ENCODE measurements around the gene SPOCK3.

Gene SPOCK3

DNA sequence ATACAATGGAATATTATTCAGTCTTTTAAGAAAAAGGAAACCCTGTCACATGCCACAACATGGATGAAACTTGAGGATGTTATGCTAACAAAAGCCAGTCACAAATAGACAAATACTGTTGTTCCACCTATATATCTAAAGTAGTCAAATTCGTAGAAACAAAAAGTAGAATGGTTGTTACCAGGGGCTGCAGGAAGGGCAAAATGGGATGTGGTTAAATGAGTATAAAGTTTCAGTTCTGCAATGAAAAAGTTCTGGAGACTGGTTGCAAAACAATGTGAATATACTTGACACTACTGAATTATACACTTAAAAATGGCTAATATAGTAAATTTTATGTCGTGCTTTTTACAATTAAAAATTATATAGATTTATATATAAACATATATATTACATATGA, 12.2 kb downstream of the SPOCK3 start:
- DNase-seq = no peak
- no peak for ATAC-seq (ENCODE audit: insufficient read depth, low read depth)
- Histone ChIP-seq H2AFZ (ENCODE audit: low read depth, low read length) (no peak overlapping the region), H3K4me2 (ENCODE audit: insufficient read depth, low read length) (no peak overlapping the region), H3K9ac (ENCODE audit: low read depth, low read length) (no peak overlapping the region), H3K36me3 (ENCODE audit: insufficient read depth, low read length) (no peaks in the 10 kb centered on the region), H3K27ac (ENCODE audit: low read length) (no peak overlapping the region), H4K20me1 (ENCODE audit: insufficient read depth, low read length) (no peaks in the 10 kb centered on the region), H3K4me1 (ENCODE audit: insufficient read depth, low read length) (no peaks in the 10 kb centered on the region), H3K79me2 (ENCODE audit: insufficient read depth, low read length) (no peaks in the 10 kb centered on the region), H3K4me3 (ENCODE audit: low read depth in 1 of 2, low read length in 2 of 2) (no peak overlapping the region), H3K27me3 (ENCODE audit: insufficient read depth, low read length, poor library complexity) (no peaks in the 10 kb centered on the region), H3K9me3 (ENCODE audit: insufficient read depth, low read length, severe bottlenecking) (no peaks in the 10 kb centered on the region)
- TF ChIP-seq EZH2 (IDR thresholded peaks at IDR 0.05; ENCODE audit: borderline replicate concordance, low read depth, low read length, severe bottlenecking) = no peak
- TF ChIP-seq, protein P1, sequence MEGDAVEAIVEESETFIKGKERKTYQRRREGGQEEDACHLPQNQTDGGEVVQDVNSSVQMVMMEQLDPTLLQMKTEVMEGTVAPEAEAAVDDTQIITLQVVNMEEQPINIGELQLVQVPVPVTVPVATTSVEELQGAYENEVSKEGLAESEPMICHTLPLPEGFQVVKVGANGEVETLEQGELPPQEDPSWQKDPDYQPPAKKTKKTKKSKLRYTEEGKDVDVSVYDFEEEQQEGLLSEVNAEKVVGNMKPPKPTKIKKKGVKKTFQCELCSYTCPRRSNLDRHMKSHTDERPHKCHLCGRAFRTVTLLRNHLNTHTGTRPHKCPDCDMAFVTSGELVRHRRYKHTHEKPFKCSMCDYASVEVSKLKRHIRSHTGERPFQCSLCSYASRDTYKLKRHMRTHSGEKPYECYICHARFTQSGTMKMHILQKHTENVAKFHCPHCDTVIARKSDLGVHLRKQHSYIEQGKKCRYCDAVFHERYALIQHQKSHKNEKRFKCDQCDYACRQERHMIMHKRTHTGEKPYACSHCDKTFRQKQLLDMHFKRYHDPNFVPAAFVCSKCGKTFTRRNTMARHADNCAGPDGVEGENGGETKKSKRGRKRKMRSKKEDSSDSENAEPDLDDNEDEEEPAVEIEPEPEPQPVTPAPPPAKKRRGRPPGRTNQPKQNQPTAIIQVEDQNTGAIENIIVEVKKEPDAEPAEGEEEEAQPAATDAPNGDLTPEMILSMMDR (IDR thresholded peaks at IDR 0.05; ENCODE audit: borderline replicate concordance, extremely low read depth, low read length, poor library complexity, severe bottlenecking) = no peak

DNA sequence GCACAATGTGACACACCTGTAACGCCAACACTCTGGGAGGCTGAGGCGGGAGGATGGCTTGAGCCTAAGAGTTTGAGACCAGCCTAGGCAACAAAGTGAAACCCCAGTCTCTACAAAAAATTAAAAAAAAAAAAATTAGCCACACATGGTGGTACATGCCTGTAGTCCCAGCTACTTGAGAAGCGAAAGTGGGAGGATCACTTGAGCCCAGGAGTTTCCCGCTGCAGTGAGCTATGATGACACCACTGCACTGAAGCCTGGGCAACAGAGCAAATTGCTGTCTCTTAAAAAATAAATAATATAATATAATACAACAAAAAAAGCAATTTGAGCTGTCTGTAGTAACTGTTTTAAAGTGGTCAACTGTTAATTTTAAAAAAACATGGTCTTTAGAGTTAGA, 13.2 kb downstream of the SPOCK3 start:
- ATAC-seq (ENCODE audit: insufficient read depth, low read depth) = no peak
- H3K4me2 ChIP-seq (ENCODE audit: insufficient read depth, low read length) = no peak overlapping the region
- H4K20me1 ChIP-seq (ENCODE audit: insufficient read depth, low read length) = no peaks in the 10 kb centered on the region
- no peaks in the 10 kb centered on the region for H3K79me2 ChIP-seq (ENCODE audit: insufficient read depth, low read length)
- no peaks in the 10 kb centered on the region for H3K36me3 ChIP-seq (ENCODE audit: insufficient read depth, low read length)
- TF ChIP-seq, protein P1 (IDR thresholded peaks at IDR 0.05; ENCODE audit: borderline replicate concordance, extremely low read depth, low read length, poor library complexity, severe bottlenecking) = no peak
- TF ChIP-seq EZH2 (IDR thresholded peaks at IDR 0.05; ENCODE audit: borderline replicate concordance, low read depth, low read length, severe bottlenecking) = no peak
- no peaks in the 10 kb centered on the region for H3K4me1 ChIP-seq (ENCODE audit: insufficient read depth, low read length)
- H3K27ac ChIP-seq (ENCODE audit: low read length) = no peak overlapping the region
- DNase-seq = no peak
- no peaks in the 10 kb centered on the region for H3K9me3 ChIP-seq (ENCODE audit: insufficient read depth, low read length, severe bottlenecking)
- no peaks in the 10 kb centered on the region for H3K27me3 ChIP-seq (ENCODE audit: insufficient read depth, low read length, poor library complexity)
- no peak overlapping the region for H2AFZ ChIP-seq (ENCODE audit: low read depth, low read length)
- H3K4me3 ChIP-seq (ENCODE audit: low read depth in 1 of 2, low read length in 2 of 2) = no peak overlapping the region
- no peak overlapping the region for H3K9ac ChIP-seq (ENCODE audit: low read depth, low read length)

DNA sequence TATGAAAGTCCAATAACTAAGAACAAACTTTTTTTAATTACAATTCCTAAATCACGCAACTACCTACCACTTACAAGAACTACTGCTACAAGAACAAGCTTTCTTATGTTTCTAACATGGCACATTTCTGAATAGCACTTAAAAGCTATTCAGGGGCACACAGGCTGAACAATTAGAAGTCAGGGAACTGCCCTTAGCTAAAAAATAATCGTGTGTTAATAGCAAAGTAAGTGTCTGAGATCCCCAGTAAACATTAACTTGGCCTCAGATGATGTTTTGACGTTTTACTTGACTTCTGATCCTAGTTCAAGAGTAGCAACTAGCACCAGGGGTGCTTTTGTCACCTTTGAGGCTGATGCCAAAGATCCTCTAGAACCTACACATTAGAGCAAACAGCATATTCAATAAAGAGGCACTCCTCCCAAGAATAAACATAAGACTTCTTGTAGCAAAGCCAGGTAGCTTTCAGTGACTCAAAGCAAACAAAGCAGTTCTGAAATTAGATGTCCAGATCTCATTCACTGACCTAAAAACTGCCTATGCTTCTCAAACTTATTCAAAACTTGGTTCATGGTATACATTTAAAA, 16.2 kb downstream of the SPOCK3 start:
- ATAC-seq (ENCODE audit: insufficient read depth, low read depth) (no peak), DNase-seq (no peak)
- H3K9me3 ChIP-seq (ENCODE audit: insufficient read depth, low read length, severe bottlenecking) = no peaks in the 10 kb centered on the region
- no peak overlapping the region for H2AFZ ChIP-seq (ENCODE audit: low read depth, low read length)
- H3K79me2 ChIP-seq (ENCODE audit: insufficient read depth, low read length) = no peaks in the 10 kb centered on the region
- H3K4me2 ChIP-seq (ENCODE audit: insufficient read depth, low read length) = no peak overlapping the region
- no peaks in the 10 kb centered on the region for H3K36me3 ChIP-seq (ENCODE audit: insufficient read depth, low read length)
- no peak for TF ChIP-seq EZH2 (IDR thresholded peaks at IDR 0.05; ENCODE audit: borderline replicate concordance, low read depth, low read length, severe bottlenecking)
- TF ChIP-seq, protein P1 (IDR thresholded peaks at IDR 0.05; ENCODE audit: borderline replicate concordance, extremely low read depth, low read length, poor library complexity, severe bottlenecking) = no peak
- no peak overlapping the region for H3K9ac ChIP-seq (ENCODE audit: low read depth, low read length)
- no peak overlapping the region for H3K4me3 ChIP-seq (ENCODE audit: low read depth in 1 of 2, low read length in 2 of 2)
- H3K27ac ChIP-seq (ENCODE audit: low read length) = no peak overlapping the region
- H3K27me3 ChIP-seq (ENCODE audit: insufficient read depth, low read length, poor library complexity) = no peaks in the 10 kb centered on the region
- H4K20me1 ChIP-seq (ENCODE audit: insufficient read depth, low read length) = no peaks in the 10 kb centered on the region
- H3K4me1 ChIP-seq (ENCODE audit: insufficient read depth, low read length) = no peaks in the 10 kb centered on the region

DNA sequence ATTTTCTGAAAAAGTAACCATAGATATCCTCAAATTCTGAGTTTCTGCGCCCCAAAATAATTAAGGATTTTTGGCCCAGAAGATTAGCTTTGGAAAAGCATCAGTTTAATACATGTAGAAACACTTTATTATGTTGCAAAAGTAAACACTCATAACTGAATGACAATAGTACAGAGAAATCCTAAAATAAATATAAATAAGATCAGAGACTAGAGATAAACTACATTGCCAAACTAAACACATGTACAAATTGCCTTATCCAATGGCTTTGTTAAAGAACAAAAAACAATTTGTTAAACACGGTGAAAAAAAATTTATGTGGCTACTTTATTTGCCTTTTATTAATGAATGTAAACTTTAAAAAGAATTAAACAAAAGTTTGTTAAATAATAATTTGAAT, 17.5 kb downstream of the SPOCK3 start:
- TF ChIP-seq EZH2 (IDR thresholded peaks at IDR 0.05; ENCODE audit: borderline replicate concordance, low read depth, low read length, severe bottlenecking) = no peak
- TF ChIP-seq, protein P1 (IDR thresholded peaks at IDR 0.05; ENCODE audit: borderline replicate concordance, extremely low read depth, low read length, poor library complexity, severe bottlenecking) = no peak
- ATAC-seq (ENCODE audit: insufficient read depth, low read depth) = no peak
- no peaks in the 10 kb centered on the region for H3K36me3 ChIP-seq (ENCODE audit: insufficient read depth, low read length)
- H3K4me1 ChIP-seq (ENCODE audit: insufficient read depth, low read length) = no peaks in the 10 kb centered on the region
- DNase-seq = no peak
- no peaks in the 10 kb centered on the region for H4K20me1 ChIP-seq (ENCODE audit: insufficient read depth, low read length)
- H3K27me3 ChIP-seq (ENCODE audit: insufficient read depth, low read length, poor library complexity) = no peaks in the 10 kb centered on the region
- H3K79me2 ChIP-seq (ENCODE audit: insufficient read depth, low read length) = no peaks in the 10 kb centered on the region
- no peak overlapping the region for H3K27ac ChIP-seq (ENCODE audit: low read length)
- no peaks in the 10 kb centered on the region for H3K9me3 ChIP-seq (ENCODE audit: insufficient read depth, low read length, severe bottlenecking)
- H2AFZ ChIP-seq (ENCODE audit: low read depth, low read length) = no peak overlapping the region
- no peak overlapping the region for H3K4me2 ChIP-seq (ENCODE audit: insufficient read depth, low read length)
- H3K4me3 ChIP-seq (ENCODE audit: low read depth in 1 of 2, low read length in 2 of 2) = no peak overlapping the region
- H3K9ac ChIP-seq (ENCODE audit: low read depth, low read length) = no peak overlapping the region

Data from DND-41 (cell line).